GM12875 (cell line): ENCODE results near the gene CENPP.

Experiments used
- H3K4me3 ChIP-seq: one replicate; pipeline ENCODE4 v1.5.1; 2011; ENCODE audit warnings: low read depth, low read length, control low read depth
- CTCF ChIP-seq: IDR thresholded peaks from 2 replicates; pipeline ENCODE4 v1.5.1; 2011; ENCODE audit warnings: low read depth, mild to moderate bottlenecking, control low read depth, inconsistent platforms, low read length, moderate library complexity, borderline replicate concordance; ENCODE audit not compliant: insufficient read depth

The CENPP gene

GRCh38 chr9:92535940-92536850, 210.4 kb downstream of the CENPP start, which contains the start of gene ECM2:
ECM2 (minus strand) TSS chr9:92535990; CDS start chr9:92522866, 13,124 bp downstream.
- peak within 1 kb of the TSS; percentile 24 for H3K4me3 ChIP-seq

GRCh38 chr9:92538541-92538940, 212.8 kb downstream of the CENPP start:
- H3K4me3 ChIP-seq: no peak overlapping the region
- TF ChIP-seq CTCF: no peak

More at GRCh38 chr9:92535940-92536850, 210.4 kb downstream of the CENPP start, which contains the start of gene ECM2:
- TF ChIP-seq CTCF: no peak

GRCh38 chr9:92543972-92544371, 218.2 kb downstream of the CENPP start:
- no peak for TF ChIP-seq CTCF
- no peak overlapping the region for H3K4me3 ChIP-seq

GRCh38 chr9:92545002-92545510, 219.3 kb downstream of the CENPP start:
- no peak for TF ChIP-seq CTCF
- H3K4me3 ChIP-seq: no peak overlapping the region

- TF ChIP-seq CTCF: no peak
These were observed 221.6 kb downstream of the CENPP start for GRCh38 chr9:92547356-92547755.

GRCh38 chr9:92550765-92551164, 225.0 kb downstream of the CENPP start:
- TF ChIP-seq CTCF: no peak
- no peak overlapping the region for H3K4me3 ChIP-seq

More at GRCh38 chr9:92547356-92547755, 221.6 kb downstream of the CENPP start:
- H3K4me3 ChIP-seq: no peak overlapping the region
